GM21786 (cell line): ENCODE results near the gene MORN4.
"Not testable (repeated sequence)": the region's sequence is repeated elsewhere in the genome, so short reads cannot be mapped to it uniquely, and the experiment has no call there.

Source experiments
- ATAC-seq: cut with Tn5 transposase; IDR thresholded peaks from one replicate; pipeline ENCODE4 v1.9.1; 2021; ENCODE audit not compliant: unreplicated experiment

MORN4 gene

DNA sequence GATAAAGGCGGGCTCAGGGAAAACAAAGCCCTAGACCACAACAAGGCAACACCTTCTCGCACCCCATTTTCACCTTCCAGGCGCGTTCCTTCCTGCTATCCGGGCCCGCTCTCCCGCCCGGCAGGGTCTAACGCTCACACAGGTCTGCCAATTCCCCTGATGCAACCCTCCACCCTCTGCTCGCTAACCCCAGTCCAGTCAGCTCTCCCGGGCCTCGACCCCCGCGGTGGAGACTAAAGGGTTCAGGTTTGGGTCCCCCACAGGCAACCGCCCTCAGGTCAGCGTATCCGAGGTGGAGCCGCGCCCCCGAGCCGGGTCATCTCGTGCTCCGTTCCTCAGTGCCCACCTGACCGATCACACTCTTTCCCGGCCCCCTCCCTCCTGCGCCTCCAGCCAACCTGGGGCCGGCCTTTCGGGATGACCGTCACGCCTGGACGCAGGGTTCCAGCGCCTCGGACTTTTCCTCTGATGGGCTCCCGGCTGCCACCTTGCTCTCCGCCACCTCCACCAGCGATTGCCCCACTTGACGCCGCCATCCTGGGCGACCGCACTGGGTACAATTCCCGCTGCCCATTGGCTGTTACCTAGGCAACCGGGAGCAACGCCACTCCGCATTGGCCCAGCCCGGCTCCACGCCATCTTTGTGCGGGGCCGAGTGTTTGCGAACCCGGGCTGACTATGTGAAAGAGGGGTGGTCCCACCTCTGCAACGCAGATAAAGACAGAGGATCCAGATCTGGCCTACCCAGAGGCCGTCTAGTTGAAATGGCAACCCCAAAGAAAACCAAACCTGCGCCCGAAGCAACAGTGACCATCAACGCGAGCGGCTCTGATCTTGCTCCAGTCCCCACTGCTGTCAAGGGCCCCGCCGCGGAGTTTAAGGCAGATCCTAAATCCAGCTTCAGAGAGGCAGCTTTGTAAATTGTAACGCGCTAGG is at the start of gene MORN4:
TSS of gene MORN4 (minus strand) at position 552 of the 936 bp plus-strand sequence. CDS start 13,847 bp downstream, outside the sequence.
- ATAC-seq: peak; percentile 98

DNA sequence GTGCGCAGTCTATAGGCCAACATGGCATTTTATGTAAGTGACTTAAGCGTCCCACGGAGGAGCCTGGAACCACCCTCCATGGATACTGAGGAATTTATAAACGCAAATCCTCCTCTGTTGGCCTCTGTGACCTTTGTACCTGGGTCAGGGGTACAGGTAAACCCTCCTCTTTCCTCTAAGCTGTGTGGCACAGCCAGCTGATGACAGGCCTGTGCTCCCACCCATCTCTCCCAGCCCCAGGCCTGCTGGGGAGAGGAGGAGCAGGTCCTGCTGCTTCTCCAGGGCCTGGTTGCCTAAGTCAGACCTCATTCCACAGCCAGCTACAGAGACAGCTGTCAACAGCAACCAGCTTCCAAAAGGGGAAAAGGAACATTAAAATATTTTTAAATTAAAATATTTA is 48.7 kb upstream of the MORN4 start:
- no peak for ATAC-seq

DNA sequence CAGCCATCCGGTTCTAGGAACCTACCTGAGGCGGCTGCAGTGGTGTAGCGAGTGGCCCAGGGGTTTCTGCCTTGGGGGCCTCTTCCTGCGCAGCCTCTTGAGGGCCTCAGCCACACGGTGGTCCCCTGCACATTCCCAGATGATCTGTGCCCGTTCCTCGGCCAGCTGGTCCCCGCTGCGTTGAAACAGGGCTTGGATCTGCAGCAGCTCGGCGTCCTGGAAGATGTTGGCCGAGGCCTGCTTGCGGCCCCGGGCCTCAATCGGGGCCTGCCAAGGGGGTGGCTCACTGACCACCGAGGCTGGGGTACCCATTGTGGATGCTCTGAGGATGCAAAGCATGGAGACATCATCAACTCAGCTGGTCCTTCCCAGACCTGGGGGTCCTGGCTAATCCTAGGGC is 46.3 kb upstream of the MORN4 start:
- ATAC-seq: no peak

DNA sequence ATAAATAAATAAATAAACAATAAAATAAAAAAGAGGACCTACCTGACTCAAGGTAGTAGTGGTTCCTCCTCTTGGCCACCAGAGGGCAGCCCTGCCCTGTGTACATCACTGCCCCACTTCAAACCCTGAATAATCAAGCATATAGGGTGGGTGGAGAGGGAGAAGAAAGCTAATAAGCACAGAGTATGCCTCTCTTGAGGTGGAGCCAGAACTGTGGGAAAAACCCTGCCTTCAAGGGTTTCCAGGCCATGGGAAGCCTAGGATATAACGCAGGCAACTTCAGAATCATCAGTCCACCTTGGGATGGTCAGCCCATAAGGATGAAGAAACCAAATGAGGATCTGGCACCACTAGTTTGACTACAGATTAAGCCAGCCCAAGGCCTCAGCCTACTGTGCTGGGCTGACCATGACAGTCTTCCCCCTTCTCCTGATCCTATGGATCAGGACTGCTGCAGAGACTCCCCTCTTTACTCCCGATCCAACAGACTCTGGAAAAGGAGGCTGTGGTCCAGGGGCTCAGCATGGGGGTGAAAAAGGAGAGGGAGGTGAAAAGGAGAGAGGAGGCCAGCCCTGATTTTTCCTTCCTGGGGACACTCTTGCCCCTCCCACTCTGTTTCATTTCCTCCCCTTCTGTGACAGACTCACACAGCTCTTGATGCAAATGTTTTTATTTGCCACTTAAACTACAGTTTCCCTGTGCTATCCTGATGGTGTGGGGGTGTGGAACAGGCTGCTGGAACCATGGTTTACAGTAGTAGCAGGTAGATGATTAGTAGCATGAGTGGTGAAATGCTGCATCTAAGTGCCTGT is 43.7 kb upstream of the MORN4 start:
- peak; percentile 71 for ATAC-seq

DNA sequence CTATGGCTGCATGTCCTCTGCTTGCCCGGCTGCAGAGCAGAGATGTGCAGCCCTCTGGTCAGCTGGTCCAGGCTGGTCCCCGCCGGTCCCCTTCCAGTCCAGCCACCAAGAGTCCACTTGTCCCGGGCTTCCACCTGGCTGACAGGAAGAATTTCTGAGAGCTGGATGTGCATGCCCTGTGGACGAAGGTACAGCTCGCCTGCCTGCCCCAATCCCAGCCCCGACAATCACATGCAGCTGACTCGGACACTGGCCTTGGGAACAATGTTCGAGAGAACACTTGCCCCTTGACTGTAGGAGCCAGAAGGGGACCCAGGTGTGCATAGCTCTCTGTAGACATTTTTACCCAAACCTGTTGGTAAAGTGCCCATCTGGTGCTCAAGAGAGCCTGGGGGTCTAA is 41.9 kb upstream of the MORN4 start:
- no peak for ATAC-seq

DNA sequence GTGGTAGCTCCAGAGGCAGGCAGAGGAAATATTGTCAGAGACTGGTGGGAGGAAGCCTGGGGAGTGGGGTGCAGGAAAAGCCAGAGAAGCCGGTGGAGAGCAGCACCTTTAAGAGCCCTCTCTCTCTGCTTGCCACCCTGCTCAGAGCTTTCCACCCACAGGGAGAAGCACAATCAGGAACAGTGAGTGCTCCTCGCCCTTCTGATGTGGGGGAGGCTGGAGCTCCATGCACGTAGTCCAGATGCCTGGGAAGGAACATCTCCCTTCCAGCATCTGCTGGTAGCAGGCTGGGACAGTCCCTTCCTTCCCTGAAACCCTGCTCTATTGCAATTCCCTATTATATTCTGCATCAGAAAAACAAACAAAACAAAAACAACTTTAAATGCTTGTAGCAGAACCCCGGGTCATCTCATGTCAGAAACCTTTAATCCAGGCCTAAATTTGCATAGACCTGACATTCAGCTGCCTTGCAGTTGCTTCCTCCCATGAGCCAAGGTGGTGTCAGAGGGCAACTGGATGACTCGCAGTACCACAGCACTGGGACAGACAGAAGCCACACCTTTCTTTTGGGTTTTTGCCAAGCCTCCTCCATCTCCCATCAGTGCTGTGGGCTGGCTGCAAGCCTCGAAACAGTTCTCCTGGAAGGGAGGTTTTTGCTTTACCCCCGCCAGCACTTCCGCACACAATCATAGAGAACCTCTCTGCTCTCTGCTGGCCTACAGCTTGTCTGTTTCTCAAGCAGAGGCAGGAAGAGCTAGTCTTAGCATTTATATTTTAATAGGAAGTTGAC is 40.6 kb upstream of the MORN4 start:
- no peak for ATAC-seq

DNA sequence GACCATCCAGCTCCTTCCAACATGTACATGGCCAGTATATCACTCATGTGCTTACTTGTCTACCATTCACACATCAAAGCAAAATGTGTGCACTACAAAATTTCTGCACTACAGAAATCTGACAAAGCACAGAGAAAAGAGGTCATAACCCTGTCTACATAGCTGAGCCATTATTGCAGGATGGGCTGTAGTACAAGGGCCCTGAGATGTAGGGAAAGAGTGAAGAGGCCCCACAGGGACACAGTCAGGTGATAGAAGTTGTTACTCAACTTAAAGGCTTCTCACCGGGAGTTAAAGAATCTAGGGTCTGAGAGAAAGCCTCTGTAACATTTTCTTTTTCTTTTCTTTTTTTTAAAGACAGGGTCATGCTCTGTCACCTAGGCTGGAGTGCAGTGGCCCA is 36.3 kb upstream of the MORN4 start:
- no peak for ATAC-seq

DNA sequence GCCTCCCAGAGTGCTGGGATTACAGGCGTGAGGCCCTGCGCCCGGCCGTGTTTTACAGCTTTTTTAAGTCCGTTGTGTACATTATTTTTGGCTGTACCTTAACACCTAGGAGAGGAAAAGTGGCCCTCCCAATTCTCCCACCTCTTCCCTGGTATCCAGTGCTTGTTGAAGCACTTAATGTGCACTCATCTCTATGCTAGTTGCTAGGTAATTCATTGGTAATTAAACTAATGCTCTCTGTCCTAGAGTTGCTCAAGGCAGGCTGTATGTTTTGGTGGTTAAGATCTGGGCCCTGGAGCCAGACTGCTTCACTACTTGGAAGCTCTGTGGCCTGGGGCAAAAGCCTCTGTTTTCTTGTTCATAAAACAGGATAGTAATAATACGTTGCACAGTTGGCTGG is 34.2 kb upstream of the MORN4 start:
- ATAC-seq: no peak

DNA sequence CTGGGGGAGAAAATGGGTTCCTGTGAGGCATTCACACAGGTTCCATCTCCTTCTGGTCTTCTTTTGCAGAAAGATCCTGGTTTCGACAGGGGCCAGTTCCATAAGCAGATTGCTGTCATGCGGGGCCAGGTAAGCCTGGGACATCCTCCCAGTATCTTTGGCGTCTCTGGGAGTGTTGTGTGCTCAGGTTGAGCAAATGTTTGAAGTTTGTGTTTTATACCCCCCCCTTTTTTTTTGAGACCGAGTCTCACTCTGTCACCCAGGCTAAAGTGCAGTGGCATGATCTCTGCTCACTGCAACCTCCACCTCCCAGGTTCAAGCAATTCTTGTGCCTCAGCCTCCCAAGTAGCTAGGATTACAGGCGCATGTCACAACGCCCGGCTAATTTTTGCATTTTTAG is 33.7 kb upstream of the MORN4 start:
- no peak for ATAC-seq

DNA sequence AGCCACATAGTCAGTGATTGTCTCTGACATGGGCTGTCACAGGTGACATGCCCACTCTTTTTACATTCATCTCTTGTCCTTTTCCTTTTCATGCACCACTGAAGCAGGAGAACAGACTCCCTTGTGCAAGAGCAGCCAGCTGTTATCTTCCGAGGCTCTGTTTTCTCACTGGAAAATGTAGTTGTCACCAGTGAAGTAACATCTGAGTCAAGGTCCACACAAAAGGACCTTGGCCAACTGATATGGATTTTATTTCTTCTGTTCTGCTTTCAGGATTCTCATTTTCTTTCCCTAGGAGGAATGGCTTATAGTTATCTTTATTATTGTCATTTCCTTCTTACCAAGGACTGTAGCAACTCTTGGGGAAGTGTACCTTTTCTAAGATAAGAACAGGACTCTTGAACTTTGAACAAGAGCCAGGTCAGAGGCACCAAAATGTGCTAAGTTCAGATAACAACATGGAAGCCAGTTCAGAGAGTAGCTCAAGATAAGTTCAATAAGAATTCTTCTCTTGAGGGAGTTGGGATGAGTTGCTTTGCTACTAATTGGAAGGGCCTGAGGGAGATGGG is 31.1 kb upstream of the MORN4 start:
- ATAC-seq: no peak

DNA sequence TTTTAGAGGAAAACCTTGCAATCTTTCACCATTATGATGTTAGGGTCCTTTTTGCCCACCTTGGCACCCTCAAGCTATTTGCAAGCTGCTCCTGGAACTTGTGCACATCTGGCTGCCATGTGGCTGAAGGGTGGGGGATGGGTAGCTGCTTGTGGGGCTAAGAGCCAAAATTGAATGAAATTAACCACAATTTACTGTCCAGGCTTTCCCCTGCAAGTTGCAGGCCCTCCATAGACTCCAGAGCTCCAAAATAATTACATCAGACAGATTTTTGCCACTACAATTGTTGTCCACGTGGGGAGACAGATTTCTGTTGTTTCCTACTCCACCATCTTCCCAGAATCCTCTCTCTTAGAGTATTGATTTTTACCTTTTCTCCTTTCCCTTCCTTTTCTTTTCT is 26.3 kb upstream of the MORN4 start:
- ATAC-seq: no peak

DNA sequence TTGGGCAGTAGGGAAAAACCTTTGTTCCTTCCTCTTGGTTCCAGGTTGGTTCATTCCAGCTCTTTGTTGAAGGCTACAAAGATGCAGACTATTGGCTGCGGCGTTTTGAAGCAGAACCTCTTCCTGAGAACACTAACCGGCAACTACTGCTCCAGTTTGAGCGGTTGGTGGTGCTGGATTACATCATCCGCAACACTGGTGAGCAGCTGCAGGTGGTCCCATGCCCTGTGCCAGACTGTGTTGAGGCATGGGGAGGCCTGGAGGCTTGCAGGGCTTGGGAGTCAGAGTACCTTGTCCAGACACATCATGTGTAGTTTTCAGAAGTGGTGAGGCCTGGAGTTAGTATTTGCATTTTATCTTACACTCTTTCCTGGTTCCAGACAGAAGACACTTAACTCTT is 23.5 kb upstream of the MORN4 start:
- no peak for ATAC-seq

DNA sequence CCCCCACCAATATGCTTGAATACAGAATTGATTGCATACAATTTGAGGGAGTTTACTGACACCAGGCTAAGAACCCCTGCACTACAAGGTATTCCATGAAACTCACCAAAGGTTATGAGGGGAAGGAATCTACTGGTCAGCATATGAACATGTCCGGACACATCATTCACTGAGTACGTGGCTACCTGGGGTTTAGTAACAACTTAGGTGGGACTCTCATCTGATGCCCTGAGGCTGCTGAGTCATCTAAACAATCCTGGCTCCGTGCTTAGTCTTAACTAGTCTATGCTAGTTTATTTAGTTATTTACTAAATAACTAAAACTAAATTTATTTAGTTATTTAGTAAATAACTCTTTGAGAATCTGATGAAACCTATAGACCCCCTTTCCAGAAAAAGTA is 18.5 kb upstream of the MORN4 start:
- no peak for ATAC-seq

DNA sequence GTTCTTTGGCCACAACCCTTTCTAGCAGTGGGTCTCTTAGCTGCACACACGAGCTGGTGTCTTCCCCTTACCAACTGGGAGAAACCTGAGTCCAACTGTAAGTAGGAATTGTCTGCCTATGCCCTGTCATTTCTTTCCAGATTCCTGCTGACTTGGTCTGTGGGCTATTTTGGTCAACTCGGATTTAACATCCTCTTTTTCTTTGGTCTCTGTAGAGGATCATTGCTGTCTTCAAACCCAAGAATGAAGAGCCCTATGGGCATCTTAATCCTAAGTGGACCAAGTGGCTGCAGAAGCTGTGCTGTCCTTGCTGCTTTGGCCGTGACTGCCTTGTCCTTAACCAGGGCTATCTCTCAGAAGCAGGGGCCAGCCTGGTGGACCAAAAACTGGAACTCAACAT is 17.4 kb upstream of the MORN4 start:
- no peak for ATAC-seq

DNA sequence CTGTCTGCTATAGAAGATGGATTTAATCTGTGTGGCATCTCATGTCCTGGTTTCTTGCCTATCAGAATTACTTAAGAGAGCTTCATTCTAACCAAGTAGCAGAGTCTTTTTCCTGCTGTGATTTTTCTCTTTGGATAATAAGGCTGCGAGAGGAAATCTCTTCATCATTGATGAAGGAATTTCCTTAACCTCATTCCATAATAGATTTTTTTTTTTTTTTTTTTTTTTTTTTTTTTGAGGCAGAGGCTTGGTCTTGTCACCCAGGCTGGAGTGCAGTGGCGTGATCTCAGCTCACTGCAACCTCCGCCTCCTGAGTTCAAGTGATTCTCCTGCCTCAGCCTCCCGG is 16.1 kb upstream of the MORN4 start:
- not testable (repeated sequence) for ATAC-seq

DNA sequence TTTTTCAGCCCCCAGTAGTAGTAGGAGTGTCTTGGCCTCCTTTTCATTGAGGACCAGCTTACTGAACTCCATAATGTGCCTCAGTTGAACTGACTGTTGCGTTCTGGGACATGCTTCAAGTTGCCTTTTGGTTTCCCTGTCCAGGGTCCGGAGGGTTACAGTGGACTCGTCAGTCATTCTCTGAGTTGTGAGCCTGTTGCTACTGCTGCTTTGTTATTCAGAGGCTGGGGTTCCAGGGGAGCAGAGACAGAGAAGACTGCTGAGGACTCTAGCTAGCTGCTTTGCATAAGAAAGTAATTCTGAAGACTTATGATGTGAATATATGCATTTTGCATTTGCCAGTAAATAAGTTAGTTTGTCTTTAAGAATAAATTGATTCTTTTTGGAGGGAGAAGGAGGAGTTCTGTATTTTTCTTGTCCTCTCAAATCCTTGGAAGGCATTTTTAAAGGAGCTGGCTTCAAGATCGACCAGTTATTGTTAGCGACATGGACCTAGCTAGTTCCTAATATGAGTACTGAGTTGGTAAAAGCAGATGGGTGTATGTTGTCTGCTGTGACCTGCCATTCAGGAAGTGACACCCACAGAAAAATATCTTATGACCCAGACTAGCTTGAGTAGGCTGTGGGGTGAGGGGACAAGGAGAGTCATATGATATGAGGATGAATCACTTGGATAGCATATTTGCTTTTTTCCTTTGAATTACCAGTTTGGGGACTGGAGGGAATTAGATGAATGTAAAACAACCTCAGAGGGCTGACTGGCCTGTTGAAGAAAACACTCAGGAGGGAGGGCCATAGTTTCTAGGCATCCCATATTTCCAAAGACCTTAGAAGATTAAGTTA is 15.5 kb upstream of the MORN4 start:
- peak; percentile 95 for ATAC-seq

DNA sequence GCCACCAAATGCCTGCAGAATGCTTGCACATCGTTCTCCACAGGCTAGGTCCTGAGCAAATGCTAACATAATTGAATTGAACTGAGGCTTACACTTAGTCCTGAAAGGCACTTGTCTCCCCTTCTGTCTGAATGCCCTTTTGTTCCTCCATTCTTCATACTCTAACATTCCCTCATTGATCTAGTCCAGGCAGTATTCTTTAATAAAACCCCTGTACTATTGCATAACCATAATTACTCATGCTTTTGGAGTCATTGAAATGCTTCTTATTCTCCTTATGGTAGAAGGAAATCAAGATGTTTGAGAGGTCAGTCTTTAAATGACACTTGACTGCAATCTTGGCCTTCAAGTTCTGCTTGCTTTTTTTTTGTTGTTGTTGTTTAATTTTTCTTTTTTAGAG is 14.3 kb upstream of the MORN4 start:
- ATAC-seq: no peak

DNA sequence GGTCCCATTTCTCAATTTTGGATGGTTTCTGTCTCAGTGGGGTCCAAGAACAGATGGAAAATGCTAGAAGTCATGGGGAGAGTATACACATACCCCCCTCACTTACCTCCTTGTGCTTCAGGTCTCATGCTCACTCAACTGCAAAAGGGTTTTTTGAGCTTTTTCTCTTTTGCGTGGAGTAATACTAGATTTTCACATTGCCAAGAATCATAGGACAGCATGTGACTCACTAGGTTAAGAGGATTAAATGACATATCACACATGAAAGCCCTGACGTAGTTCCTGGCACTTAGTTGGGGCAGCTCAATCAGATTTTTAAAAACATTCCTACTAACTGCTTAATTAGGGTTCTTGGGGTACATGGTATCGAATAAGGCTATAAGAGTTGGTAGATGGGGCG is 11.6 kb upstream of the MORN4 start:
- ATAC-seq: no peak

DNA sequence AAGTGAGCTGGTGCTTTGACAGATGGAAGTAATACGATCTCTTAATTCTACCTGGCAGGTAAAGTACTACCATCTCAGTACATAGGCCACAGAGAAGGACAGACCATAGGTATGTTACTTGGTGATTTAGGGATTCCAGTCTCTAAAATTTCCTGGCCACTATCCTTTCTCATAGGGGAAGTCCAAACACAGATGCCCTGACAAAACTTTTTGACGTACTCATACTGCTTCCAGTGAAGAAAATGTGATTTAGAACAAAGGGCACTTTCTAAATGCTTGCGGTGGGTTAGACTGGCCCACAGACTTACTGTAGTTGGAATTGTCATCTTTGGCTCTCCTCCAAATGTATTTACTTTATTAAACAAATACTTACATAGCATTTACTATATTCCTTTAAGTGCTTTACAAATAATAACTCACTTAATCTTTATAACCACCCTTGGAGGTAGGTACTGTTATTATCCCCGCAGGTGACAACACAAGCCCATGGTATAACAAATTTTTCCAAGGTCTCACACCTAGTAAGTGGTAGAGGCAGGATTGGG is 10.2 kb upstream of the MORN4 start:
- ATAC-seq: no peak
